PC-9 (cell line): Measurements from ENCODE around the gene SYNRG.

Experiments
- CTCF ChIP-seq: fragments of 200-600 bp; sonication (generic); conservative IDR thresholded peaks from 2 replicates; pipeline ENCODE4 v1.6.1; 2017; ENCODE audit warnings: mixed run types, antibody characterized with exemption, mild to moderate bottlenecking, moderate library complexity
- EZH2 ChIP-seq: fragments of 200-600 bp; sonication (generic); IDR thresholded peaks from 2 replicates; pipeline ENCODE4 v1.8.0; 2017; ENCODE audit warnings: antibody characterized with exemption, low read depth

- TF ChIP-seq CTCF (no peak), EZH2 (no peak)
Observed at GRCh38 chr17:37535906-37536305, 73.3 kb downstream of the SYNRG start.
